HG02610 (cell line): ENCODE data around the gene PRXL2A.
"Not testable (repeated sequence)": the region's sequence is repeated elsewhere in the genome, so short reads cannot be mapped to it uniquely, and the experiment has no call there.

Experiments used
- ATAC-seq: cut with Tn5 transposase; IDR thresholded peaks from one replicate; pipeline ENCODE4 v1.9.1; 2021; ENCODE audit warnings: mild to moderate bottlenecking, moderate library complexity; ENCODE audit not compliant: unreplicated experiment

The PRXL2A gene, protein sequence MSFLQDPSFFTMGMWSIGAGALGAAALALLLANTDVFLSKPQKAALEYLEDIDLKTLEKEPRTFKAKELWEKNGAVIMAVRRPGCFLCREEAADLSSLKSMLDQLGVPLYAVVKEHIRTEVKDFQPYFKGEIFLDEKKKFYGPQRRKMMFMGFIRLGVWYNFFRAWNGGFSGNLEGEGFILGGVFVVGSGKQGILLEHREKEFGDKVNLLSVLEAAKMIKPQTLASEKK

DNA sequence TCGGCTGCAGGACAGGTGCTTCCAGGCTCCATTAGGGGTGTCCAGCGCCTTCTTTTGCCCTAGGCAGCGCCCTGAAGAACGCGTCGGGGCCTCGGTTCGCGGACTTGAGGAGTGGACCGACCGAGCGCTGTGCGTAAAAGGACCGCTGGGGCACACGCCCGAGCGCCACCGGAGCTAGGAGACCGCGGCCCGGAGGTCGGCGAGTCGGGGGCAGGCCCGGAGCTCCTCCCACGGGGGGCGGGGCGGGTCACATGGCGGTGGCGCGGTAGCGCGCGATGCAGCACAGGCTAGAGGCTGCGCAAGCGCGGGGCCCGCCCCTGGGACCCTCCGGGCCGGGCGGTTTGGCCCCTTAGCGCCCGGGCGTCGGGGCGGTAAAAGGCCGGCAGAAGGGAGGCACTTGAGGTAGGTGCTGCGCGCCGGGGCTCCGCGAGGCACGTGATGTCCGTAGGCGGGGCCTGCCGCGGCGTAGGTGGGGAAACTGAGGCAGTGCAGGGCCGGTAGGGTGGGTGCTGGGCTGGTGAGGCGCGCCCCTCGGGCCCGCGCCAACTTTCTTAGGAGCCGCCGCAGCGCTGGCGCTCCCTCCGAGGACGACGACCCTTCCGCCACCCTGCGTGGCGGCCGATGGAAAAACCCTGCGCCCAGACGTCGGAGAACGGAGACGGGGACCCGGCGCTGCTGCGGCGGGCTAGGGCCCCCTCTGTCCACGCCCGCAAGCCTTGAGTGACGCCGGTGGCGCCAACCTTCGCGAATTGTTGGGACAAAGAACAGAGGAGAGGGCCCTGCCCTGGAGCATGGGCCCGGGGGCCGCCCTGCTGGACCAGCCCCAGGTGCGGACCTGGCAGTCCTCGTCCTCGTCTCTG, at the start of gene PRXL2A:
PRXL2A (plus strand) TSS at position 310 of the 860 bp plus-strand sequence. CDS start 11,917 bp downstream, outside the sequence.
- peak; percentile 96 for ATAC-seq

DNA sequence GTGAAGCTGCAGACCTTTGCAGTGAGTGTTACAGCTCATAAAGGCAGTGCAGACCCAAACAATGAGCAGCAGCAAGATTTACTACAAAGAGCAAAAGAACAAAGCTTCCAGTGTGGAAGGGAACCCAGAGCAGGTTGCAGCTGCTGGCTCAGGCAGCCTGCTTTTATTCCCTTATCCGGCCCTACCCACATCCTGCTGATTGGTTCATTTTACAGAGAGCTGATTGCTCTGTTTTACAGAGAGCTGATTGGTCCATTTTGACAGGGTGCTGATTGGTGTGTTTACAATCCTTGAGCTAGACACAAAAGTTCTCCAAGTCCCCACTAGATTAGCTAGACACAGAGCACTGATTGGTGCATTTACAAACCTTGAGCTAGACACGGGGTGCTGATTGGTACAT, 49.4 kb upstream of the PRXL2A start:
- not testable (repeated sequence) for ATAC-seq

DNA sequence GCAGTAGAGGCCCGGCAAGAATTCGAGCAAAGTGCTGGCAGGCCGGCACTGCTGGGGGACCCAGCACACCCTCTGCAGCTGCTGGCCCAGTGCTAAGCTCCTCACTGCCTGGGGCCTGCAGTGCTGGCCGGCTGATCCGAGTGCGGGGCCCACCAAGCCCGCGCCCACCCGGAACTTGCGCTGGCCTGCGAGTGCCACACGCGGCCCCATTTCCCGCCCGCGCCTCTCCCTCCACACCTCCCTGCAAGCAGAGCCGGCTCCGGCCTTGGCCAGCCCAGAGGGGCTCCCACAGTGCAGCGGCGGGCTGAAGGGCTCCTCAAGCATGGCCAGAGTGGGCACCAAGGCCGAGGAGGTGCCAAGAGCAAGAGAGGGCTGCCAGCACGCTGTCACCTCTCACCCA, 48.7 kb upstream of the PRXL2A start:
- ATAC-seq, result no peak

DNA sequence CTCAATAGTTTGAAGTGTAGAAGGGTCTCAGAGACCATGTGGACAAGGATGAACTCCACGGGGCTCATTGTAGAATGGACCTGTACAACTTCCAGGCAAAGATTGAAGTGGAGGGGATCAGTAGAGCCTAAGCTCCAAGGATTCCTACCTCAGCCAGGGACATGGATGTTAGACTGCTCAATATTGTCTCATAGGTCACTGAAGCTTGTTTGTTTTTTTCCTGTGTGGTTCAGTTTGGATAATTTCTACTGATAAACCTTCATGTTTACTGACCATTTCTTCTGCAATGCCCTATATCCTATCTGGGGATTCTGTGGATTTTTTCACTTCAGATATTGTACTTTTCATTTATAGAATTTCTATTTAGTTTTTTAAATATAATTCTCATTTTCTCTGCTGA, 42.8 kb upstream of the PRXL2A start:
- no peak for ATAC-seq

DNA sequence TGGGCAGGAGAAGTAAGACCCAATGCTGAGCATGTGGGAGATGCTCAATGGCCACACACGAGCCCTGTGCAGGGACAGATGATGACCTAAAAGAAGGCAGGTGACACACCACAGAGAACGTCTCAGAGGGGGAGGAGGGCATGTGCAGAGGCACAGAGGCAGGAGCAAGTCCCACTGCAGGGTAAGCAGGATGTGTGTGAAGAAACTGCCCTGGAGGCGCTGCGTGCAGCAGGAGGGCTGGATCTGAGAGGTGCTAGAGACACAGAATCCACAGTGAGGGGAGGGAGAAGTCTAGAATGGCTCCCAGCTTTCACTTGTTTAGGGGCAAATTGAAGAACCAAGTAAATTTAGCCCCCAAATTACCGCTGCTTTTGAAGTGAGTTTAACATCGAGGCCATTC, 36.9 kb upstream of the PRXL2A start:
- no peak for ATAC-seq

DNA sequence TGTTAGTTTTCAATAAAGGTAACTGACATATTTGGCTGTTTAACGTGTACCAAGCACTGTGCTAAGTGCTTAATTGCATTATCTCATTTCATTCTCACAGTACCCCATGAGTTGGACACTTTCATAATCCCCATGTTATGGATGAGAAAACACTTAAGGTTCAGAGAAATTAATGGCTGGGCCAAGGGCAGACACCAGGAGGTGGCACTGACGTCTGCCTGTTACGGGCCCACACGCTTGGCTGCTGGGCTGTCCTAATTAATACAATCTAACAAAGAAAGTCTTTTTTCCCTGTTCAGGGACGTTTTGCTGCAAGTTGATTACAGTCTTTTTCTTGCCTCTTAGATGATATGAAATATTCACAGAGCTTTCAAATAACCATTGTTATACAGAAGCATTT, 35.7 kb upstream of the PRXL2A start:
- ATAC-seq, result no peak

DNA sequence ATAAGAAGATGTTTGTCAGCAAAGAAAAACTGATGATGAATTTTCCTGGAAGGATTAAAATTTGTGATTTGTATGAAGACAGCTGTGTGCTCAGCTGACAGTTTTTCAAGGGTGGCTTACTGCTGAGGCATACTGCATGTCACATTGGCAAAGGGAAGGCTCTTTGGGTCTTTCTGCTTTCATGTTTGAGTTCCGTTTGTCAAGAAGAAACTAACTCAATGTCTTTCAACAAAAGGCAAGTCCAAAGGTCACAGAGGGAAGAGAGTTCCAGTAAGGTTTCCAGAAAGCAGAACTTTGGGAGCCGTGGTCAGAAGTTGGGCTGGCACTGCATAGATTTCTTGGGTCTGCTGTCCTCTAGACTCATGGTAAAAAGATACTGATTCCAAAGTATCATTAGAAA, 34.8 kb upstream of the PRXL2A start:
- no peak for ATAC-seq

DNA sequence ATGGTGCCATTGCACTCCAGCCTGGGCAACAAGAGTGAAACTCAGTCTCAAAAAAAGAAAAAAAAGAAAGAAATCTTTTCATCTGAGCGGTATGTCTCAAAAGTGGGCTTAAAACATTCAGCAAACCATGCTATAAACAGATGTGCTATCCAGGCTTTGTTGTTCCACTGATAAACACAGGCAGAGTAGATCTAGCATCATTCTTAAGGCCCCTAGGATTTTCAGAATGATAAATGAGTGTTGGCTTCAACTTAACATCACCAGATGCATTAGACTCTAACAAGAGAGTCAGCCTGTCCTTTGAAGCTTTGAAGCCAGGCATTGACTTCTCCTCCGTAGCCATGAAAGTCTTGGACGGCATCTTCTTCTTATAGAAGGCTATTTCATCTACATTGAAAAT, 28.6 kb upstream of the PRXL2A start:
- ATAC-seq, result no peak

DNA sequence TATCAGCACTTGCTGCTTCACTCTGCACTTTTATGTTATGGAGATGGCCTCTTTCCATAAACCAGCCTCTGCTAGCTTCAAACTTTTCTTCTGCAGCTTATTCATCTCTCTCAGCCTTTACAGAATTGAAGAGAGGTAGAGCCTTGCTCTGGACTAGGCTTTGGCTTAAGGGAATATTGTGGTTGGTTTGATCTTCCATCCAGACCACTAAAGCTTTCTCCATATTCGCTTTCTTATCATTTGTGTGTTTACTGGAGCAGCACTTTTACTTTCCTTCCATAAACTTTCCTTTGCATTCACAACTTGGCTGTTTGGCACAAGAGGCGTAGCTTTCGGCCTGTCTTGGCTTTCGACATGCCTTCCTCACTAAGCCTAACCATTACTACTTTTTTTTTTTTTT, 28.2 kb upstream of the PRXL2A start:
- ATAC-seq, result no peak

DNA sequence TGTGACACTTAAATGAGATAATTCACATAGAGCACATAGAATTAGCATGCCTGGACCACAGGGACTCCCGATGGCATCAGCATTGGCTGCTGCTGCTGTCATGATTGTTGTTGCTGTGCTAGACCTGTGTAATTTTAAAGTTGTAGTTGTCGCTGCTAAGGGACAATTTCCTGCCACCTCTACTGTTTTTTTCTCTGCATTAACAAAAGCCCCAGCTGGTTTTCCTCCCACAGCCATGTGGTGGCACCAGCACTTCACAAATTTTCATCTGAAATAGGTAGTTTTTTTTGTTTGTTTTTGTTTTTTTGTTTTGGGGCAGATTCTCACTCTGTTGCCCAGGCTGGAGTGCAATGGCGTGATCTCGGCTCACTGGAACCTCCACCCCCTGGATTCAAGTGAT, 25.4 kb upstream of the PRXL2A start:
- no peak for ATAC-seq

DNA sequence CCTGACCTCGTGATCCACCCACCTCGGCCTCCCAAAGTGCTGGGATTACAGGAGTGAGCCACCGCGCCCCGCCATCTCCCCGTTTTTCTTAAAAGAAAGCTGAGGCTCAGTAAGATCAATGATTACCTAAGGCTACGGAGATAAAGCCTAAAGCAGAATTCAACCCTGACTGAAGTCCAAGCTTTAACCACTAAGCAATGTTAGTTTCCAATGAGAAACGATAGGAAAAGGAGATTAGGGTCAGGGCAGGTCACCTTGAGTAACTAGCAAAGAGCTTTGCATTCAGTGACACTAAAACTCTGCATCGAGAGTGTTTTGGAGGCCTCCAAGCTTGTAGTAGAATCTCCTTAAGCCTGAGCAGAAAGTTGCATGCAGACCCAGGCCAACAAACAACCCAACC, 17.6 kb upstream of the PRXL2A start:
- ATAC-seq, result no peak

DNA sequence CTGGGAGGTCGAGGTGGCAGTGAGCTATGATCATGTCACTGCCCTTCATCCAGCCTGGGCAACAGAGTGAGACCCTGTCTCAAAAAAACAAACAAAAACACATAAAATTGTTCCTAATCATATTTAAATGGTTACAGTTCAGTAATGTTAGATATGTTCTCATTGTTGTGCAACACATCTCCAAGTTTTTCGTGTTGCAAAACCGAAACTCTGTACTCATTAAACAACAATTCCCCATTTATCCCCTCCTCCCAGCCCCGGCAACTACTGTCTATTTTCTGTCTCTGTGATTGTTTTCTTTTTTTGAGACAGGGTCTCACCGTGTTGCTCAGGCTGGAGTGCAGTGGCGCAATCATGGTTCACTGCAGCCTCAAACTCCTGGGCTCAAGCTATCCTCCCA, 16.1 kb upstream of the PRXL2A start:
- ATAC-seq, result no peak

DNA sequence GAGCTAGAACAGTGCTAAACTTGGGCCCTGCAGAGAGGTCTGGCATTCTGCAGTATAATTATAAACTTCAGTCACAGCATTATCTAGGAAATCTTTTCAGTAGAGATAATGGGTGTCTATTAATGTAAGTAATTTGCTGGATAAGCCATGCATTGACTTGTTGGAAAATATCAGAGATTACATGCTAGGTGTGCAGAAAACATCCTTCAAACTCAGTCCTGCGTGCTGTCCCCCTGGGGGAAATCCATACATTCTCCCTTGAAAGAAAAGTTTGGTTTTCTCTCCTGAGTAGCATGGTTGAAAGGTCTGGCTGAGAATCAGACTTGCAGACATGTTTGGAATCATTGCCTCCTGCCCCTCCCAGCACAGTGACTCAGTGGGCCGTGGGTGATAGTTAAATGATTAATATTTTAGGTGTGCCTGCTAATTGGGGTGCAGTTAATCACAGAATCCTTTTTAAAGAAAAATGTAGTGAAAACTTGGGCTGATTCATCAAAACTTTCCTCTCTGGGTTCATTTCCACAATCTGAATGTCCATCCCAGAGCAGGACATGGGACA, 13.9 kb upstream of the PRXL2A start:
- no peak for ATAC-seq

DNA sequence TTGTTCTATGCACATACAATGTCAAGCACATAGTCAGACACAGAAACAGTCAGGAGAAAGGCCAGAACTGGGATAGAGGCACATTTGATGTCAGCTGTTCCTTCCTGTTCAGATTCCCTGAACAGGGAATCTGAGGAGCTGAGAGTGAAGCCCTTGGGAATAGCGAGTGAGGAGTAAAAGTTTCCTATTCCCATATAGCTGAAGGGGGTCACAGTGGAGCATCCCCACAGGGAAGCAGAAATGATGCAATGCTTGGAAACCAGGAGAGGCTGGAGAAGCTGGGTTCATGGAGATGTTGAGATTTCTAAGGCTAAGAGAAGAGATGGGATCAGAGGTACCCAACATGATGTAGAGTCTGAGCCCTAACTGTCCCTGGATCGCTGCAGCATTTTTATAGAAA, 11.3 kb upstream of the PRXL2A start:
- no peak for ATAC-seq

DNA sequence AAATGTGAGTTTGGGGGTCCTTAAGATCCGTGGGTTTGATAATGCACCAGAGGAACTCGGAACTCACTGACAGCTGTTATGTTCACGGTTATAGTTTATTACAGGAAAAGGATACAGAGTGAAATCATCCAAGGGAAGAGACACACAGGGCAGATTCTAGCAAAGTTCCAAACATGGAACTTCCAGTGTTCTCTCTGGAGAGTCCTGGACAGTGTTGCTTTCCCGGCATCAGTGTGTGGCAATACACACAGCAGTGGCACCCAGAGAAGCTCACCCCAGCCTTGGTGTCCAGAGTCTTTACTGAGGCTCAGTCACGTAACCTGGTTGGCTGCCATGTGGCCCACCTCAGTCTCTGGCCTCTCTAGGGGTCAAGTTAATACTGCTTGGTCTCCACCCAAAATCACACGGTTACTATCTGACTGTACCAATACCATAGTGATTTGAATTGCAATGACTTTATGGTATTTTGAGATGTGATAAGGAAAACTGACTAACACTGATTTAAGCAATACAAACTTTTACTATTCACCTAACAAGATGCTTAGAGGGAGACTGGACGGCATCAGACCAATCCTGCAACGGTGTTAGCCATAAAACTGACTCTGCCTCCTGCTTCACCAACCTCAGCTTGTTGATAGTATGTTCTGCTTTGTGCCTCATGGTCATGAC, 8.1 kb upstream of the PRXL2A start:
- ATAC-seq, result no peak

DNA sequence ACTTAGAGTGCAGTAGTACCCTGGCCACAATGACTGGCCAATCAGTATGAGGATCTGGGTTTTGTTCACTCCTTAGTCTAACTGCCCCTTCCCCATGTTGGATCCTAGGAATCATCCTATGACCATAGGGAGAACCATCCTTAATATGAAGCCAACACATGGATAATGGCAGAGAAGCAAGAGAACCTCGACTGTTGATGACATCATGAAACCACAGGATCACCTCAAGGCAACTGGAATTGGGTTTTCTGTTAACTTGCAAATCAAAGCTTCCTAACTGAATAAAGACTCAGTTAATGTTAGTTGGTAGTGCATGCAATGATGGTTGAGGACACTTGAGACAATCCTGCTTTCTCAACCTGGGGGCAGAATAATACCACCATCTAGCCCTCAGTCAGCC, 3.3 kb upstream of the PRXL2A start:
- ATAC-seq, result no peak

DNA sequence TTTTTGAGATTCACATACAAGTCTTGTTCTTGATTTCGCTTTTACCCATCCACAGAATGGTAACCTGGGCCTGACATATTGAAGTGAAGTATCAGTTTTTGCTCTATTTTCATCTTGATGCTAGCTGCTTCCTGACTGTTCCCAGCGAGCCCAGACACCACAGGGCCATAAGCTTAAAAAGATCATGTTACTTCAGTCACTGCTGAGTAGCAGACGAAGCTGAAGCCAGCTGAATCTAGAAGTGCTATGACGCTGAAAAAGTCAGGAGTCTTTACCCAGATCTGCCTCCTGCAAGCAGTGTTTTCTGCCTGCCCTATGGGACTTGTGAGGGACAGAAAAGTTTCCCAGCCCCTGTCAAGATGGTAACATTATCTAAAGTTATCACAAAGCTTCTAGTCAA, 2.7 kb upstream of the PRXL2A start:
- no peak for ATAC-seq

DNA sequence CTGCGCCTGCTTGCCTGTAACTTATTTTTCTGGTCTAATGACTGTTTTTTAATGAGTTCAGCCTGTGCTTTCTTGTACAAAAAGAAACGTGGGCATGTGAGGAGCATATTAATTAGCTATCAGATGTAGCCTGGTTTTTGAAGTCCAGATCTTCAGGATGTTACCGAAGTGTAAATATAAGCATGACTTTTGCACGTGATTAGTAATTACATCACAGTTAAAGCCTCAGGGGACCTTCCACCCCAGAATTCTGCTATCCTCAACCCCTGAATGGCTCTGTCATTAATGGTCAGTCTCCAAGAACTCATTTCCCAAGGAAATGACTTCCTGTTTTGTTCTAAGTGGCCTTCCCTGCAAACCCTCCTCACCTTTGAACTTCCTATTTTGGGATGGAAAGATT, 2.1 kb upstream of the PRXL2A start:
- ATAC-seq, result no peak

DNA sequence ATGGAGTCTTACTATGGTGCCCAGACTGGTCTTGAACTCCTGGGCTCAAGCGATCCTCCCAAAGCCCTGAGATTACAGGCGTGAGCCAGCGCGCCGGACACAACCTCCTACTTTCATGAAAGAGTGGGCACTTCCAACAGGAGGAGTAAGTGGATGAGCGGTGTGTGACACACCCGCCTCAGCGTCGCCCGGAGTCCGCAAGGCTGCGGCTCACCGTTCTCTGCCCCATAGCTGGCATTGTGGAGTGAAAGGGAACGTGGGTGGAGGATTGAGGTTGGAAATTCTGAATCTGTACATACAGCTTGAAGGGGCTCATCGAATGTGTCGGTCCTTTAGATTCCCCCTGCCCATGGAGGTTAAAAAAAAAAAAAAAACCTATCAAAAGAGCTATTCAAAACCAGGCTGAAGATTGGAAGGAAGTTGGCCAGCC, 524 bp upstream of the PRXL2A start:
- ATAC-seq, result peak; percentile 11

DNA sequence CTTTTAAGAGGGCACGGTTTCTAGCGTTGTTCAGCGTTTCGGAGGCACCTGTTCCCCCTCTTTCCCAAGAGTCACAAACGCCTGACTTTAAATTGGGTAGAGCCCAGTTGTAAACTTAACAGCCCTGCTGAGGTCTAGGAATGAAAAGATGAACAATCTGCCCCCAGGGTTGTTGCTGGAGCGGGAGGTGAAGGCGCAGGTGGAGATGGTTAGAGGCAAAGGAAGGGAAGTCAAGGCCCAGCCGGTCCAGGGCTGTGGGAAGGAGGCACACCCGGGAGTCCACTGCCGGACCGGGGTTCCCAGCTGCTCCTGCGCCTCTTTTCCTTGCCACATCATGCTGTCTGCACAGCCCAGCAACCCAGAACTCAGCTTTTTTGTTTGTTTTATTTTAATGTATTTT, 770 bp downstream of the PRXL2A start:
- ATAC-seq, result no peak

DNA sequence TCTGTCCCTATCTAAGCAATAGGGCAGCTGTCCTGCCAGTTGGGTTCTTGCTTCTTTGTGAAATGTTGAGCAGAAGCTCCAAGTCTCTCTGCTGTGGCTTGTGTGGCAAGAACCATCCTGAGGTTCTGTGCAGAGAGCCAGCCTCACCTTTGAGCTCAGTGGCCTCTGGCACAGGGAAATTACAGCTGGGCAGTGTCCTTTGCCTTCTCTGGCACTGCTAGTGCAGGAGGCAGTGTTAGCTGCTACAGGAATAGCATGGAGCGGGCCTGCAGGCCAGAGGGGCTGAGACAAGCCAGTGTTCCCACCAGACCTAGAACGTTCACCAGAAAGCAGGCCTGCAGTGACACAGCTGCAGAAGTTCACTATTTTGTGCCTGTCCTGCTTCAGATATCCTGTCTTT, 1.8 kb downstream of the PRXL2A start:
- ATAC-seq, result no peak
